HG03432 (cell line): Measurements from ENCODE around the gene C12orf76.

Experiments used
- ATAC-seq: cut with Tn5 transposase; IDR thresholded peaks from one replicate; pipeline ENCODE4 v1.9.1; 2021; ENCODE audit warnings: mild to moderate bottlenecking, moderate library complexity; ENCODE audit not compliant: unreplicated experiment

Gene C12orf76

DNA sequence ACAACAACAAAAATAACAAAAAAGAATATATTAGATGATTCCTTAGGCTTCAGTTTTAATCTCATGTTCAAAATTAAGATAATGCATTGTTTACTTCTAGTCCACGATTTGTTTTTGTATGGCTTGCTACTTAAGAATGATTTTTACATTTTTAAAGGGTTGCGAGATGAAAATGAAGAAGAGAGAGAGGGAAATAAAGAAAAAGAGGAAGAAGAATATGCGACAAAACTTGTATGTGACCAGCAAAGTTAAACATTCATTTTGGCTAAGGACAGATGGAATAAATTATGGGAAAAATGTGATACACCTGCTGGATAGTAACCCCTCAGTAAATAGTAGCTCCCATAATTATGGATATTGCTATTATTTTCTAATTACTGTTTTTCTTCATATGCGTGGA, 50.9 kb downstream of the C12orf76 start:
- ATAC-seq = no peak

GRCh38 chr12:109996483-109996853, 51.9 kb downstream of the C12orf76 start:
- no peak for ATAC-seq

DNA sequence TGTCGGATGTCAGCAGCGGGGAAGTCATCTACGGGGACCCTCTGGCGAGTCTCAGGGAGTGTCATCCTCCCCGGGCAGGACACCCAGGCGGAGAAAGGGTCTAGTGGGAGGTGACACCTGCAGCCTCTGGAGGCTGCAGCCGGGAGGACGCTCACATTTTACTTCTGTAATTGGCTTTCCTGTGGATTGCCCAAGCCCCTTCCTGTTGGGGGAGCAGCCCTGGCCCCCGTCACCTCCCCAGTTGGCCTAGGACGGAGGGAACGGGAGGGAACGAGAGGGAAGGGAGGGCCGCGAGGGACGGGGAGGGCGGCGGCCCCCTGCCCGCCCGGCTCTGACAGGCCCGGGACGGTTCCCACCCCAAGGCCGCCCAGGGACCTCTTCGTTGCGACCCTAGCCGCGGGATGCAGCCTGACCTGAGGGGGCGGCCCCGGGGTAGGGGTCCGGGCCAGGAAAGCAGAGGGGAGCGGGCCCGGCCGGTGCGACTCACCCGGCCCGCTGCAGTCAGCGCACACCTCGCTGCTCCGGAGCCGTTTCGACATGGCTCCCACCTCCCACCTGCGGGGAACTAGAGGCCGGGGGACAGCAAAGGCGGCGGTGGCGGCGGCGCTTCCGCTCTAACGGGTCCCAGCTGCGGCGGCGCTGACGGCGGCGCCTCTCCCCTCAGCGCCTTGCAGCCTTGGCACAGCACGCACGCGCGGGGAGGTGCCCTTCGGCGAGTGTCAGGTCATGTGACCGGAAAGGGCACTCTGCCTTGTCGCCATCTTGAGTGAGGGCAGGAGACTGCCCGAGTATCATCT, 52.4 kb downstream of the C12orf76 start, which contains the start of gene GIT2:
Gene GIT2, minus strand, starts transcription at position 683 of the 797 bp plus-strand sequence. Its CDS starts 144 bp downstream, at position 539.
- ATAC-seq = peak; percentile 73

- ATAC-seq = no peak
These were observed 53.0 kb downstream of the C12orf76 start for GRCh38 chr12:109995361-109995685.

DNA sequence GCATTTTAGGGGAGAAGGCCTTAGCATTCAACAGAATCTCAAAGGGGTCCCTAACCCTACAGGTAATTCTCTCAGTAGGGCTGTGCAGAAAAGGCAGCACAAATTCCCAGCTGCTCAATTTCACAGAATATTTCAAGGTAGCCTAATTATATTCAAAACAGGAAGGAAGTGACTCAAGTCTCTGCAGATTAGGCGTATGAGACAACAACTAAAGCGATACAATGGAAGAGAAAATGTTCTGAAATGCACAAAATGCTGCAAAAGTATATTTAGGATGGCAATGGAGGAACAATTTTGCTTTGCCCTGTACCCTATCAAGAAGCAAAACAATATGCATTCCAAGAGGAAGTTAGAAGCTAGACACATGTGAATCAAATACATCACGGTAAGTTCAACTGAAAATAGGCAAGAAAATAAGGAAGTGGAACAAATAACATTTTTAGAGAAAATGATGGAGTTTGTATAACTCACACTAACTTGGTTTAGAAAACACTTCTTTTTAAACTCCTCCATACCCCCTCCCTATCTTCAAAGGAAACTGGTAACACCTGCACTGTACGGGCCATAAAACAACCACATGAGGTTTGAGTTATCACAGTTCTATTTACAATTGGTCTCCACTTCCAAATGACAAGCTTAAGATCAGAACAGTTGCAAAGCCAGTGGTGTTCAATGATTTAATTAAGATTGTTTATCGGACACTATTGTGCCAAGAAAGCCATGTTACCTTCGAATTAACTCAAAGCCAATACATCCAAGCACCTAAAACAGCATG, 53.7 kb downstream of the C12orf76 start:
- no peak for ATAC-seq

- no peak for ATAC-seq
These were observed 55.2 kb downstream of the C12orf76 start for GRCh38 chr12:109993091-109993490.

DNA sequence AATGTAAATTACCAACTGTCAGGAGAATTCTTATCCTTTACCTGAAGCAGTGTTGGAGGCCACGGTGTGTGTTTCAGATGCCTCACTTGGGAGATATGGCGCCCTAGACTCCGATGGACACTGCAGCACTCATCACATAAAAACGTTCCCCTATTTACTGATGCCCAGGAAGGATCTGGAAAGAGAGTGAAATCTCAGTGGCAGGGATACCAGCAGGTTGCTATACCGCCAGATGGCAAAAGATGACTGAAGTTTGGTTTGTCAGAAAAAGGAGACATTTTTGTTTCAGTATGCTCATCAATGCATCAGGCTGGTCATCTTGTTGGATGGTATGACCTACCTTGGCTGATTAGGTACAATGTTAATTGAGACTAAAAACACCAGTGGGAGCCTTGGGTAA, 56.7 kb downstream of the C12orf76 start:
- ATAC-seq = no peak
